Testis (tissue), 2 donors: Measurements from ENCODE around the gene MRPL43.

Experiments used
- CTCF ChIP-seq, 3 experiments: fragments of 450-650 bp in 2 of 3; fragments of 200-600 bp in 1 of 3; sonication (generic) in 1 of 3; IDR thresholded peaks; one replicate each; pipeline ENCODE4 v1.5.1; 2016 to 2019; ENCODE audit warnings: antibody characterized with exemption in 3 of 3, mild to moderate bottlenecking in 2 of 3, moderate library complexity in 1 of 3
- POLR2A ChIP-seq: fragments of 450-650 bp; IDR thresholded peaks from one replicate; pipeline ENCODE4 v1.6.1; 2017; ENCODE audit warnings: antibody characterized with exemption, mild to moderate bottlenecking, moderate library complexity

GRCh38 chr10:100980711-100981110 is 6.6 kb downstream of the MRPL43 start:
- TF ChIP-seq CTCF (IDR thresholded peaks at IDR 0.05) (no peak), POLR2A (no peak)
